GM11168 (cell line): Measurements from ENCODE around the gene ERICH6.

ENCODE experiments used
- in situ Hi-C: fragments of 300-500 bp; cut with MboI; formaldehyde crosslinking; loops from one replicate; pipeline ENCODE4 v1.12.0; 2022; ENCODE audit warnings: low sequenced_read_pairs; ENCODE audit not compliant: unreplicated experiment

ERICH6 gene

DNA sequence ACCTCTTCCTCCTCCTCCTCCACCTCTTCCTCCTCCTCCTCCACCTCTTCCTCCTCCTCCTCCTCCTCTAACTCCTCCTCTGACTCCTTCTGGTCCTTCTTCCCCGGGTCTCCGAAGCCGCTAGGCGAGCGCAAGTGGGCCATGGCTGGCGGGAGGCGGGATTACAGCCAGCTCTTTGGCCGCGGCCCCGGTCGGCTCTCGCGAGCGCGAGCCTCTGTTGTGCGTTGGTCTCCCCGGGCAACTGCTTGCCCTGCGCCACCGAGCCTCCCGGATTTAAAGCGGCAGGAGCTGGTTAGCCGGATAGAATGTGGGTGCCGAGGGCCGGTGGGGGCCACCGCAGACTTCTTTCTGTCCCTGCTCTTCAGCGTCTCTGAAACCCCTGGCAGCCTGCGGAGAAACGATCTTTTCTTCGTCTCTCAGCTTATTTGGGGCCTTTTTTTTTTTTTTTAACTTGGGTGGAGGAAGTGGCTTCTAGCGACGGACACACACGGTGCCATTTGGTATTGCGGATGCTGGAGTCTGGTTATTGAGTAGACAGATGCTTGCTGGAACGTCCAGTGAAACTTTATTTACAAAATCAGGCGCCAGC, at the start of gene ERICH6:
Gene ERICH6, minus strand, starts transcription at position 165 of the 589 bp plus-strand sequence. Its CDS starts 22 bp downstream, at position 143.
- in situ Hi-C loops = no loop called here

DNA sequence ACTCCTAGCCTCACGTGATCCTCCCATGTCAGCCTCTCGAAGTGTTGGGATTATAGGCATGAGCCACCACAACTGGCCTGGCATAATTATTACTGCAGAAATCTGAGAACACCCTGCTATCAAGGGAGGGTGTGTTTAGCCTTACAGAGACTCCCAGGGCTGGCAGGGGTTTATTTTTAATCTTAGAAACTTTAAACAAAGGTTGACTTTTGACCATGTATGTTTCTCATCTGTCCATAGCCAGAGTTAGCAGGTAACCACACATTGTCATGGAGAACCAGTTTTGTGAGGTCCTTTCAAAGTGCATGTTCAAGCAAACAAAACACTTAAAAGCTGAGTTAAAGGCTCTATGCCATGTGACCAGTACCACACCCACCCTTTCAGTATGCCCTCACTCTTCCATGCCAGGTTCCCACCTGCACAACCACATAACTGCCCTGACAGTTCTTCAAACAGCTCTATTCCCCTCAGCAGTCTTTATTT, 48.1 kb upstream of the ERICH6 start:
- in situ Hi-C loops = no loop called here

DNA sequence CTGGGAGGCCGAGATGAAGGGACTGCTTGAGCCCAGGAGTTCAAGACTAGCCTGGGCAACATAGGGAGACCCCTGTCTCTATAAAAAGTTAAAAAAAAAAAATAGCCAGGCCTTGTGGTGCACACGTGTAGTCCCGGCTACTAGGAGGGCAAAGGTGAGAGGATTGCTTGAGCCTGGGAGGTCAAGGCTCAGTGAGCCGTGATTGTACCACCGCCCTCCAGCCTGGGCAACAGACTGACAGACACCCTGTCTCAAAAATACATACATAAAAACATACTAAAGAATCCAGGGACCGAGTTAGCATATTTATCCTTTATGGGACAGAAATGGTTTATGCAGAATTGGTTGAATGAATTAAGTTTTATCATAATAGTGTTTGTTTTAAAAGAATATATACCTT, 45.5 kb upstream of the ERICH6 start:
- in situ Hi-C loops = no loop called here

DNA sequence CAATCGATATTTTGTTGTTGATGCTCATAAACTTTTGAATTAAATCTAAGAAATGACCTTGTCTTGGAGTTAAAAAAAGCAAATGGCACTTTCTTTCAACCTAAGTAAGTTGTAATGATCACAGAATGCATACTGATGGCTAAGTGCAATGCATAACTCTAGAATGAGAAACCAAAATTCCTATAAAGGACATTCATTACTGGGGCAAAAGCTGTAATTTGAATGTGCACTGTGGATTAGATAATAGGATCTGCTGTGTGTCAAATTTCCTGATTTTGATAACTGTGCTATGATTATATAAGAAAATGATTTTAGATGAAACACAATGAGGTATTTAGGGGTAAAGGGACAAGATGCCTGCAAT, 44.9 kb upstream of the ERICH6 start:
- in situ Hi-C loops = no loop called here

DNA sequence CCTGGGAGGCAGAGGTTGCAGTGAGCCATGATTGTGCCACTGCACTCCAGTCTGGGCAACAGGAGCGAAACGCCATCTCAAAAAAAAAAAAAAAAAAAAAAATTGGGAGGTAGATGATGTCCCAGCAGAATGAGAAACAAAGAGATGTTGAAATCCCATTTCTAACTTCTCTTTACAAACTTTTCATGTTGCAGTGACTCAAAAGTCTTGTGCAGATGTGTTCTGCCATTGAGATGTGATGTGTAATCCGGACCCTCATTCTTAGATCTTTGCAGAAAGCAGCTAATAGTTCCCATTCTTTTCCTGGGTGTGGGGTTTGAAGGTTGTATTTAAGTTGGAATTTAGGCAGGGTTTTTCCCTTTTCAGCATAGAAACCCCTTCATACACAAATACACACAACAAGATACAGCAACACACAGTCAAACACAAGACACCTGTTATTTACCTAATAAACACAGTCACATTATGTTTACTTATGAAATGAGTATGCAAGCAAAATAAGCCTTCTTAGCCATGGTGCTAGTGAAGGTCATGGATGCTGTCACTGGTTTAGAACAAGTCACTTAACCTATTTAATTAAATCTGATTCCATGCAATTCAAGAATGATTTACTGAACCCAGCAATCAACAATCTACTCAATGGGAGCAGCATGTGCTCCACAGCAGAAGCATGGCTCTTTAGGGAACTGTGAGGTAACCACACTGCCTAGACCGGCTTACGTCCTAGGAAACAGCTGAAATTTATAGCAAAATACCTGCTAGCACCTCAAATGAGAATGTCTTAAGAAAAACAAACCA, 44.4 kb upstream of the ERICH6 start:
- in situ Hi-C loops = no loop called here

DNA sequence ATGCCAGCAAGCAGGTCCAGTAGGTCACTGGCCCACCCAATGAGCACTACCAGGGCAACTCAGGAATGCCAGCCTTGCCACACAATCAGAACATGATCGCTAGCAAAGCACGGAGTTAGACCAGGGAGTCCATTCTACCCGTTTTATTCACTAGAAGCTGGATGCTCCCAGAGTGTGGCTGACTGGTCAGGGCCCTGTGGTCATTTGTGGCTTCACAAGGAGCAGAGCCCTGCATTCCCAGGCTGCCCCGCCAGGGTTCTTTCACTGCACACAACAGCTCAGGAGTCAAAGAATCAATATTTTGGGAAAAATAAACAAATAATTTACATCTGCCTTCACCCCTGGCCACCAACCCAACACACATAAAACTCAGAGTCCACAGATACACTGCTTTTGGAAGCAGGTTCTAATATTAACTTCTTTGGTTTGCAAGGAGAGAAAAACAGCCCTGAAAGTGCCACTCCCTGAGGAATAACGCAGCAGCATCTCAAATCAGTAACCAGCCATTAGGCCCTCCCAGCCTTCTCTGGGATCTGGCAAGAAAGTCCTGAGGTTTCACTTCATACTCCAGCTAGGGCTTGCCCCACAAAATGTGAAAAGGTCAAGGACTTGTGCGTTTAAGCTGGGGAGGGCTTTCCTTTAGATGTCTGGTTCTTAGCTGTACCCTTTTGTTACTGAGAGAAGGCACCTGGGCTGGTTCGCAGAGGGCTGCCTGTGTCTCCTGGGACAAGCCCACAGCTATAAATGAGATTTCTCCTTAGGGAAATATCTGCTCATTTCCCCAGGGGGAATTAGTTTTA, 43.3 kb upstream of the ERICH6 start:
- in situ Hi-C loops = no loop called here

DNA sequence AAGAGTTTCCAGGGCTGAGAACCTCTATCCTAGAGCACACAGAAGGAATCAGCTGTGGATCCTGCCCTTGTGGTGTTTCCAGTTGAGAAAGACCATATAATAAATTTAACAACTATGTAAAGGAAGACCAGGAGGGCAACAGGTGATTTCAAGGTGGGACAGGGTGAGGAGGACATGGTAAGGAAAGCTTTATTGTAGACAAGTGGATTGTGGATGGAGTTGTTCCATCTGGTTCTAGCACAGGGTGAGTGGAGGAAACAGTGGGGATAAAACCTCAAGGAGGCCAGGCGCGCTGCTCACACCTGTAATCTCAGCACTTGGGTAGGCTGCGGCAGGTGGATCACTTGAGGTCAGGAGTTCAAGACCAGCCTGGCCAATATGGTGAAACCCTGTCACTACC, 42.1 kb upstream of the ERICH6 start:
- in situ Hi-C loops = no loop called here

DNA sequence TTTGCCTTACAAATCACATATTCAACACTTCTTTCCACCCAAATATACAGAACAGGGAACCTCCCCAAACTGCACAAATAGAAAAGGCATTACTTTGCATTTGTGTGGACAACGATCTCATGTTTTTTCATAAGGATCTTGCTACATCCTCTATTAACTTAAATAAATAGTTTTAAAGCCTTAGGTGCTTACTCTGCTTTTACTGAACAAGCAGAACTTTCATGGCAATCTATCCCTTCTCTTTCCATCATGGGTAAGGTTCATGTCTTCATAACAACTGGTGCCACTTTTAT, 41.1 kb upstream of the ERICH6 start:
- in situ Hi-C loops = no loop called here

DNA sequence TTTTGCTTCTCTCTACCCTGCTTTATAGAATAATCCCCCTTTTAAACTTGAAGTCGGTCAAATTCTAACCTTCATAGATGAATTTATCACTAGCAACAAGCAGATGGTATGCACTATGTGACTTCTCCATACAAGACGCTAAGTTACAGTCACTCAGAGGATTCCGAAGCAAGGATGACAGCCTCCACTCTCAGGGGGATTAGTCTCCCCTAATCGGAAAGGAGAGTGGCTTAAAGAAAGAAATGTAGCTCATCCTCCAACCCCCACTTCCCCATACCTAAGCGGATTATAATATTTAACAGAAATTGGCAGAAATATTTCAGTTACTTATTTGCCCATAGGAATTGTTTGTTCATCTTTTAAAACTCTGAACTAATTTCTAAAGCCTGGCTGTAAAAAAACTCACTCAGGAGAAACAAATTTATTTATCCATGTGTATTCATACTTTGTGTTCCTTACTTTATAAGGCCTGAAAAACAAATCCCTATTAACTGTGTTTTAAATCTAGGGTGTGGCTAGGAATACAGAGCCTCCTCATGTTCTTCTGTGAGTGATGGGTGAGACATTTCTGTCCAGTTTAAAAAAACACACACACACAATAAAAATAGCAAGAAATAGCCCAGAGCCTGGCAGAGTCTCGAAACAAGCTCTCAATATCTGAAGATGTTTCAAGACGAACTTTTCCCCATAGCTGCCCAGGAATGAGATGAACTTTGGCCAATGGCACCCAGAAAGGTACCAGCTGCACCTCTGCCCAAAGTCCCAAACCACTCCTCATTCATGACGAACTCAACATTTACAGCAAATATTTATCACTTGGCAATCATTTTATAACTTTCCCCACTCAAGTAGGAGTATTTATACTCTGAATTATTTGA, 40.6 kb upstream of the ERICH6 start:
- in situ Hi-C loops = no loop called here

DNA sequence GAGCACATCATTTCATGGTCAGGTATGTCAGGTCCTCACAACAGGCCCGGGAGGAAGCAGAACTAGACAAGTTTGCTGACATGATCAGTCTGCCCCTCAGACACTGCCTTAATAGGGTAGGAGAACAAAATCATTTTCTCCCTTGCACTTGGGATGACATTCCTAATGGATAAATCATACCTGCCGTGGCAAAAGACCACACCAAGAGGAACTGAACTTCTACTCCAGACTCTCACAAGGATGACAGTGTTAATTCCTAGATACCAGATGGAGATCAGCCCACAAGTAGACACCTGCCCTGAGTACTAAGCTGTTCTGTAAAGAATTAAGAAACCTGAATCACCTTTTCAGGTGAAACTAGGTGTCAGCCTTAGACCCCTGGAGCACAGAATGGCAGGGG, 39.8 kb upstream of the ERICH6 start:
- in situ Hi-C loops = no loop called here

DNA sequence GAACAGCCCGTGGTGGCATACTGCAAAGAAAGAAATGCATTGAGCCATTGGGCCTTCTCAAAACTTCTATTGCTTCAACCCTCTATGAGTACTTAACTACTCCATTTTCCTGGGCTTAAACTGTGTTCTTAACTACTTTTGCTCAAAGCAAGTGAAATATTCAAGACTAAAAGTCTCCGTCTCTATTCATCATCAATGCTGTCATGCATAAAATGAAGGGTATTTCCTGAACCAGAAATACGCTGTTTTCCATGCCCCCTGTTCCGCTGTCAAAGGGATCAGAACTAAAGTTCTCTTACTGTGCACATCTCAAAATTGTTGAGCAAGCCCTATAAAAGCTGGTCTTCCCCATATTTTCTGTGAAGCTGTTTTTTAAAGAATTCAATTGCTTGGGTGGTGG, 39.0 kb upstream of the ERICH6 start:
- in situ Hi-C loops = no loop called here

DNA sequence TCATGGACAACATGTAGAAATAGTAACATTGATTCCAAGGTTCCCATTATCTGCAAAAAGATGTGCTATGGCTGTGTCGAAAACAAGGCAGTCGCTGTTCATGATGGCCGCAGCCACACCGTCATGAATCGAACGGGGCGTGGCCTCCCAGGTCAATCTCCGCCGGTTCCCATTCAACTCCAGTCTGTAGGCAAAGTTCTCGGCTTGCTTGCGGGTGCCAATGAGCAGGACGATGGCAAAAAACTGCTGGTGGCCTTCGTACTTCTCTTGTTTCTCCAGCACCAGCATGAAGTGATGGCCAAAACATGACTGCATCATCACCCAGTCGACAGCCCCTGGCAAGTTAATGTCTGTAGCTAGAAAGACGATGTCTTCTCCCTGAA, 38.4 kb upstream of the ERICH6 start:
- in situ Hi-C loops = no loop called here

DNA sequence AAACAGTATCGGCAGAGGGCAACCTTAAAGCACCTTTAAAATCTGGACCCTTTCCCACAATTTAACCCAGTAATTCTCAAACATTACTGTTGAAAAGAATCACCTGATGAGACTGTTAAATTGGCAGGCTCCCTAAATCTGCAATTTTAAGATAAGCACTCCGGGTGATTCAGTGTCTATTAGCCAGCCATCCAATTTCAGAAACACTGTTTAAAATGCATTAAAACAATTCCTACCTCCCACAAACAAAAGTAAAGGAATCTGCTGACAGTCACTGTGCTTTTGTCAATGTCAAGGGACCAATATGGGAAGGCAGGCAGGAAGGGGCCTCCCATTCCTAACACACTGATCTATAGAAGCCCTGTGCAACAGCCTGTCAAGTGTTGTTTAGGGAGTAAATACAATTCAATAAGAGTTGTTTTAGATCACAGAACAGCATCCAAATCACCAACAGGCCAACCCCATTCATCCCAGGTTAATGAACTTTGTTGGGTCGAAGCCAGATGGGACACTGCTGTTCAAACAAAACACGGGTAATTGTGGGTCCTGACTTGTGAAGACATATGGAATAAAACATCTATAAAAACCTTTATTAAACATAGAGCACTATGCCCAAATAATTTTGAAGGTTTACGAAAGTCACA, 37.9 kb upstream of the ERICH6 start:
- in situ Hi-C loops = no loop called here

DNA sequence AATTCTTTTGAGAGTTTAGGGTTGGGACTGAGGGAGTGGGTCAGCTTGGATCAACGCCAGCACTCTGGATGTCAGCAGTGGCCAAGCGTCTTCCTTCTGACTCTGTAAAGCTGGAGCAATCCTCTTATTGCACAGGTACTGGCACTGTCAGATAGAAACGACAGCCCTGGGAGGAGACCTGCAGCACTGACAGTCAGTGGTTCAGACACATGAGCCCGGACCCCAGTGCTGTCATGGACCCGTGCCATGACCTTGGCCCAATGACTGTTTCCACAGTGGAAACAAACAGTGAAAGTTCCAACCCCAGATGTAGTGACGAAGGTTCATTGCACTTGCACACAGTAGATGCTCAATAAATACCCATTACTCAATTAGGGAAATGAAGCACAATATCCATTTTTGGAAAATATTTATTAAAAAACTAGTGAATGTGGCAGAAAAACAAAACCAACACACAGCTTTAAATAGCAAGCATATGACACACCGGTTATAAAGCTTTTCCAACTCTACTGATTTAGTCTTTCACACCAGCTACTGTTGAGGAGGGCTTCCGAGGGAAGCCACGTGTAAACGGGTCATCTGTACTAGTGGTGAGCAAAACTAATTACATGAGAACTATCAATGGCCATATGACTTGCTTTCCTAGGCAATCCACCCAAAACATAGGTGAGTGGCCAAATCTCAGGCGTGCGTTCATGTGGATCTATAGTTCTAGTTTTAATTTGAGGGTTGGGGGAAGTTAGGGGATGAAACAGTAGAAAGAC, 37.2 kb upstream of the ERICH6 start:
- in situ Hi-C loops = no loop called here

DNA sequence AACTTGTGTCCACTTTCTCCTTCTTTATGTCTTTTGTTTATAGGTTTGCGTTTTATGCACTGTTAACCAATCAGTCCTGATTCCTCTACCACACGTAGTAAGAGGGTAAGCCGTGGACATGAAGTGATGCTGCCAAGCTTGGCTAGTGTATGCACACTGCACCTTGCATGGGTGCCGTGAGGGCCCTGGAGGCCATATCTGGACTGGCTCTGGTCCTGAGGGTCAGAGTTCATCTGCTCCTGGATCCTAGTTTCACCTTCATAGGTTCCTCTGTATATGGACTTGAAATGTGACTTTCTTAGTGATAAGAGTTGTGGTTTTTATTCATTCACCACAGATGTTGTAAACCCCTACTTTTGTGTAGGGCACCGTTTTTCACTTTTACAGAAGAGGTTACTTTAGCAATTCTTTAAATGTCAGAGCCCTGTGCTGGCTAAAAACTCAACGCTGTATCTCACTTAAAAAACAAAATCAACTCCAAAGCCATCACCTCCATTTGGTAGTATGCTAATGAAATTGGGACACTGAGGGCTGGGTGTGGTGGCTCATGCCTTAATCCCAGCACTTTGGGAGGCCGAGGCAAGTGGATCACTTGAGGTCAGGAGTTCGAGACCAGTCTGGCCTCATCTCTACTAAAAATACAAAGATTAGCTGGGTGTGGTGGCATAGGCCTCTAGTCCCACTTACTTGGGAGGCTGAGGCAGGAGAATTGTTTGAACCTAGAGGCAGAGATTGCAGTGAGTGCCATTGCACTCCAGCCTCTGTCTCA, 36.3 kb upstream of the ERICH6 start:
- in situ Hi-C loops = no loop called here

DNA sequence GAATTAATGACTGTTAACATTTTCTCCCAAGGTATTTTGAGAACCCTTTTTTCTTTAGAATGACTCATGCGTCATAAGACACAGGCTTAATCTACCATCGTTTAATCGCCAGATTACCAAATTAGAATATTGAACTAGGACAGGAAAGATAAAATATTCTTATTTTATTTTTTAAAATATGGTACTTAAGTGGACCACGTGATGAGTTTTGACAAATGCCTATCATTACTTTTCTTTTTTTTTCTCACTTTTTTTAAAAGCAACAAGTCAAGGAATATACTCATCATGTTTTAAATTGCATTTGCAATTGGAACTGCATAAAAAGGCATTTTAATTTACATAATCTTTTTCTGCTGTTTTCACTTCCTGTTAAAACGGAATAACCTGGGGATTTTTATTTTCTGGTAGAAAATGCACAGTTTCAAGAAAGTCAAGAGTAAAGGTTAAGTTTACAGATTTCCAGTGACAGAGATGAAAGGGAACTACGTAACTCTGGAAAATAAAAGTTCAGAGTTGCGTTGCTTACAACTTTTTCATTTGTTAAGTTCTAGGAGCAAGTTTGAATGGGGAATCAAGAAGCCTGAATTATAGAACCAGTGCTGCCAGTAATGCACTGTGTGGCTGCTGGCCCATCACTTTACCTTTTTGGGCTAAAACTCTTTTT, 35.6 kb upstream of the ERICH6 start:
- in situ Hi-C loops = no loop called here

DNA sequence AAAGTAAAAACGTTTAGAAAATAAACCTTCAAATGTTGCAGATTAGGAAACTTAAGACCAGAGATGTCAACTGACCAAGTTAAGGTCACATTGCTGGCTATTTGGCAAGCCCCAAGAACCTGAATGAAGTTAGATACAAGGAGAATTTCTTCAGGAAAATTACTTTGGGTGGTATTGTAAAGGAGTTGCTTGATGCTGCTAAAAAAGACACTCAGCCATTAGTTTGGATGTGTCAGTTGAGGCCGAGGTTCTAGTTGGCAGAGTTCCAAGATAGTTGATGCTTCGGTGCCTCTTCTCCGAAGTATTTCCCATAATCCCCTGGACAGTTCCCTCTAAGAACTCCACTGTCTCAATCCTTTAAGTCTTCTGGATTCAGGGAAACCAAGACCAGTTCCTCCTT, 35.0 kb upstream of the ERICH6 start:
- in situ Hi-C loops = no loop called here
